Right hindlimb (tissue), 1 donor: ENCODE measurements around the gene TLCD3B.

ENCODE experiments used
- DNase-seq: peaks from one replicate; pipeline ENCODE4 v3.0.0-alpha.2; 2018

Gene TLCD3B

GRCh38 chr16:29987371-29988085 lies 43.5 kb downstream of the TLCD3B start:
- no peak for DNase-seq

DNA sequence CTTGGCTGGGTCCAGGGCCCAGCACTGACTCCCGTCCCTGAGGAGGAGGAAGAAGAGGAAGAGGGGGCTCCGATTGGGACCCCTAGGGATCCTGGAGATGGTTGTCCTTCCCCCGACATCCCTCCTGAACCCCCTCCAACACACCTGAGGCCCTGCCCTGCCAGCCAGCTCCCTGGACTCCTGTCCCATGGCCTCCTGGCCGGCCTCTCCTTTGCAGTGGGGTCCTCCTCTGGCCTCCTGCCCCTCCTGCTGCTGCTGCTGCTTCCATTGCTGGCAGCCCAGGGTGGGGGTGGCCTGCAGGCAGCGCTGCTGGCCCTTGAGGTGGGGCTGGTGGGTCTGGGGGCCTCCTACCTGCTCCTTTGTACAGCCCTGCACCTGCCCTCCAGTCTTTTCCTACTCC lies 44.1 kb downstream of the TLCD3B start:
- DNase-seq: no peak

DNA sequence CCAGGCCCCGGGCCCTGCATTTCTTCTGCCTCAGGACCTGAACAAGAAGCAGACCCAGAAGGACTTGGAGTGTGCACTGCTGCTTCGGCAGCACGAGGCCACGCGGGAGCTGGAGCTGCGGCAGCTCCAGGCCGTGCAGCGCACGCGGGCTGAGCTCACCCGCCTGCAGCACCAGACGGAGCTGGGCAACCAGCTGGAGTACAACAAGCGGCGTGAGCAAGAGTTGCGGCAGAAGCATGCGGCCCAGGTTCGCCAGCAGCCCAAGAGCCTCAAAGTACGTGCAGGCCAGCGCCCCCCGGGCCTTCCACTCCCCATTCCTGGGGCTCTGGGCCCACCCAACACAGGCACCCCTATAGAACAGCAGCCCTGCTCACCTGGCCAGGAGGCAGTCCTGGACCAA lies 44.8 kb downstream of the TLCD3B start:
- no peak for DNase-seq

DNA sequence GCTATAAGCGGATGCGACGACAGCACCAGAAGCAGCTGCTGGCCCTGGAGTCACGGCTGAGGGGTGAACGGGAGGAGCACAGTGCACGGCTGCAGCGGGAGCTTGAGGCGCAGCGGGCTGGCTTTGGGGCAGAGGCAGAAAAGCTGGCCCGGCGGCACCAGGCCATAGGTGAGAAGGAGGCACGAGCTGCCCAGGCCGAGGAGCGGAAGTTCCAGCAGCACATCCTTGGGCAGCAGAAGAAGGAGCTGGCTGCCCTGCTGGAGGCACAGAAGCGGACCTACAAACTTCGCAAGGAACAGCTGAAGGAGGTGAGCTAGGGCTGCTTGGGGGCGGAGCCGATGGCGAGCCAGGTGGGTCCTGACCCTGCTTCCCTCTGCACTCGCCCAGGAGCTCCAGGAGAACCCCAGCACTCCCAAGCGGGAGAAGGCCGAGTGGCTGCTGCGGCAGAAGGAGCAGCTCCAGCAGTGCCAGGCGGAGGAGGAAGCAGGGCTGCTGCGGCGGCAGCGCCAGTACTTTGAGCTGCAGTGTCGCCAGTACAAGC lies 45.7 kb downstream of the TLCD3B start:
- DNase-seq: no peak

GRCh38 chr16:29984764-29985147 lies 46.3 kb downstream of the TLCD3B start:
- no peak for DNase-seq

- DNase-seq: no peak
These were observed 46.8 kb downstream of the TLCD3B start for GRCh38 chr16:29984137-29984763.

GRCh38 chr16:29983420-29984136 lies 47.5 kb downstream of the TLCD3B start:
- no peak for DNase-seq

- no peak for DNase-seq
These were observed 48.3 kb downstream of the TLCD3B start for GRCh38 chr16:29982560-29983419.

DNA sequence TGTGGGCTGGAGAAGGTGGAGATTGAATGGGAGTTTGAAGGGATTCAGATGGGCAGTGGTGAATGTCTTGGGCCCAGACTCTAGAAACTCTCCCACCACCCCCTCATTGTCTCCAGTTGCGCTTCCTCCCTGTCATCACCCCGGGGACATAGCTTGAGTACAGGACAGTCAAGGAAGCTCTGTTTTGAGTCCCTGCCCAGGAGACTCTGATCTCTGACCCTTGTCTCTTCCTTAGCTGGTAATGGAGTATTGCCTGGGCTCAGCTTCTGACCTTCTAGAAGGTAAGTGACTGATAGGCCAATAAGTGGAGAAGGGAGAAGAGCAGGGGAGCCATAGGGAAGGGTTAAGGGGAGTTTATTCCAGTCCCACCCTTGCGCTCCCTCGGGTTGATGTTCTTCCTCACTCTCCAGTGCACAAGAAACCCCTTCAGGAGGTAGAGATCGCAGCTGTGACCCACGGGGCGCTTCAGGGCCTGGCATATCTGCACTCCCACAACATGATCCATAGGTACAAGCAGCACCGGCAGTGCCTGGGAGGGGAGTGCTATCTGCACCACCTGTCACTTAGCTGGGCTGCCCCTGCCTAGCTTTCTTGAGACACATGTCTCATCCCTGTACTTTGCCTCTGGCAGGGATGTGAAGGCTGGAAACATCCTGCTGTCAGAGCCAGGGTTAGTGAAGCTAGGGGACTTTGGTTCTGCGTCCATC lies 52.4 kb downstream of the TLCD3B start:
- no peak for DNase-seq

GRCh38 chr16:29978081-29978480 lies 53.0 kb downstream of the TLCD3B start:
- DNase-seq: no peak

- DNase-seq: no peak
These were observed 53.8 kb downstream of the TLCD3B start for GRCh38 chr16:29977063-29977825.

GRCh38 chr16:29975811-29976511 lies 55.1 kb downstream of the TLCD3B start:
- no peak for DNase-seq

- DNase-seq: no peak
These were observed 55.9 kb downstream of the TLCD3B start for GRCh38 chr16:29975134-29975538.
